Measurements from ENCODE around the gene CCN5.

- TF ChIP-seq EZH2 (IDR thresholded peaks at IDR 0.05; ENCODE audit: insufficient read depth, poor library complexity, severe bottlenecking) = no peak
- TF ChIP-seq EZH2phosphoT487 (IDR thresholded peaks at IDR 0.05; ENCODE audit: insufficient read depth, low read depth) = no peak
These were observed 21.9 kb downstream of the CCN5 start for GRCh38 chr20:44737116-44737515.
